Activated naive CD4-positive, alpha-beta T cell treated with anti-CD3 and anti-CD28 coated beads, Interleukin-2, amount 50 U/mL, for 16 hours (primary cell): ENCODE measurements around the gene PCK2.

ENCODE experiments used
- DNase-seq: peaks from one replicate; pipeline ENCODE4 v3.0.0-alpha.2; 2020

Gene PCK2

DNA sequence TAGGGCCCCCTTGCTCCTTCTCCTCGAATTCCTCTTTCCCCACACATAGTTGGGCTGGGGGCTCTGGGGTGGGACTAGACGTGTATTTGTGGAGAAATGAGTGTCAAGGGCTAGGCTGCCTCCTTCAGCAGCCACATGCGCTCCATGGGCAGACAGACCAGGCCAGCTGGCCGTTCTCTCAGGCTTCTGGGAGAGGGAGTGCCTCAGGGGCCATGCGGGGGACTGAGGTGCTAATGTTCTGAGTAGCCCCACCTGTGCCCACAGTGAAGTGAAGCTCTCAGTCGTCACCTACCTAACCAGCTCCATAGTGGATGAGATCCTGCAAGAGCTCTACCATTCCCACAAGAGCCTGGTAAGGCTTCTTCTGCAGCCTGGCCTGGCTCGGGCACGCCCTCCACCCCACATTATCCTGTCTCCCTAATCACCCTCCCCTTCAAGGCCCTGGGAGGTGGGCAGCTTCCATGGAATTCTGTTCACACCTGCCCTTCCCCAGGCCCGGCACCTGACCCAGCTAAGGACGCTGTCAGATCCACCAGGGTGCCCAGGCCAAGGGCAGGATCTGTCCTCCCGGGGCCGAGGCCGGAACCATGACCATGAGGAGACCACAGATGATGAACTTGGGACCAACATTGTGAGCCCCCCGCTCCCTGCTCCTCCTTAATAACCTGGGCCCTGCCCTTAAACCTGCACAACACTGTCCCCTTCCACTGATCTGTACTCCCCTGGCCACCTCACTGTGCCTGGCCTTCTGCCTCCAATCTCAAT lies 31.7 kb upstream of the PCK2 start:
- no peak for DNase-seq

- no peak for DNase-seq
These were observed 30.8 kb upstream of the PCK2 start for GRCh38 chr14:24063263-24063836.

DNA sequence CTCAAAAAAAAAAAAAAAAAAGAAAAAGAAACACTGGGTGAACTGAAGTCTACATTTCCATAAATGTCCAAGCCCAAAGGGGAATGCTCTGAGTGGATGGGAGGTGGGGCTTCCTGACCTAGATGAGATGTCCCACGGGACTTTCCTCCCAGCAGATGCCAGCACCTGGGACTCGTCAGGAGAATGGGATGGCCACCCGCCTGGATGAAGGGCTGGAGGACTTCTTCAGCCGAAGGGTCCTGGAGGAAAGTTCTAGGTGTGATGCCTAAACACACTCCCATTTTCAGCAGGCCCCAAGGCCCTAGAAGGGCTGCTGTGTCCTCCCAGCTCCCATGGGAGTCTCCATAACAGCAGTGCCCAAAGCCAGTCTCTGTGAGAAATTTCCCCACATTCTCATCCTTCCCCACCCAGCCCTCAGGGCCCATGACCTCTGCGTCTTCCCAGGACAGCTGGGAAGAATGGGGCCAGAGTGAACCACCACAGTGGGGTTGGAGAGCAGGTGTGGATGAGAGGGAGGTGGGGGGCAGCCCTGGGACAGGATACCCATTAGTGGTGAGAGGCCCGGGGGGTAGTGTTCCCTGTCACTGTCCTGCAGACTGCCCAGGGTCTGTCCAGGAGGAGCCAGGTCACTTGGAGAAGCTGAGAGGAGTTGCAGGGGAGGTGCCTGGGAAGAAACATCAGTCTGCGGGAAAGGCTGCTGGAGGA lies 29.9 kb upstream of the PCK2 start:
- no peak for DNase-seq

DNA sequence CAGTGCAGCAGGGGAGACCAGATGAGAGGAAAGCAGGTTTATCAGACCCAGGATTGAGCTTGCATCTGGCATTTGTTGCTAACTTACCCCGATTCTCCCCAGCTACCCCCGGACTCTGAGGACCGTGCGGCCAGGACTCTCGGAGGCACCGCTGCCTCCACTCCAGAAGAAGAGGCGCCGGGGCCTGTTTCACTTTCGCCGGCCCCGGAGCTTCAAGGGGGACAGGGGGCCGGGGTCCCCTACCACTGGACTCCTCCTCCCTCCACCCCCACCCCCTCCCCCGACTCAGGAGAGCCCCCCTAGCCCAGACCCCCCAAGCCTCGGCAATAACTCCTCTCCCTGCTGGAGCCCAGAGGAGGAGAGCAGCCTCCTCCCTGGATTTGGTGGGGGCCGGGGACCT lies 29.3 kb upstream of the PCK2 start:
- DNase-seq, result no peak

GRCh38 chr14:24065408-24065807 lies 28.7 kb upstream of the PCK2 start:
- DNase-seq, result no peak

- no peak for DNase-seq
These were observed 27.5 kb upstream of the PCK2 start for GRCh38 chr14:24066496-24067132.

DNA sequence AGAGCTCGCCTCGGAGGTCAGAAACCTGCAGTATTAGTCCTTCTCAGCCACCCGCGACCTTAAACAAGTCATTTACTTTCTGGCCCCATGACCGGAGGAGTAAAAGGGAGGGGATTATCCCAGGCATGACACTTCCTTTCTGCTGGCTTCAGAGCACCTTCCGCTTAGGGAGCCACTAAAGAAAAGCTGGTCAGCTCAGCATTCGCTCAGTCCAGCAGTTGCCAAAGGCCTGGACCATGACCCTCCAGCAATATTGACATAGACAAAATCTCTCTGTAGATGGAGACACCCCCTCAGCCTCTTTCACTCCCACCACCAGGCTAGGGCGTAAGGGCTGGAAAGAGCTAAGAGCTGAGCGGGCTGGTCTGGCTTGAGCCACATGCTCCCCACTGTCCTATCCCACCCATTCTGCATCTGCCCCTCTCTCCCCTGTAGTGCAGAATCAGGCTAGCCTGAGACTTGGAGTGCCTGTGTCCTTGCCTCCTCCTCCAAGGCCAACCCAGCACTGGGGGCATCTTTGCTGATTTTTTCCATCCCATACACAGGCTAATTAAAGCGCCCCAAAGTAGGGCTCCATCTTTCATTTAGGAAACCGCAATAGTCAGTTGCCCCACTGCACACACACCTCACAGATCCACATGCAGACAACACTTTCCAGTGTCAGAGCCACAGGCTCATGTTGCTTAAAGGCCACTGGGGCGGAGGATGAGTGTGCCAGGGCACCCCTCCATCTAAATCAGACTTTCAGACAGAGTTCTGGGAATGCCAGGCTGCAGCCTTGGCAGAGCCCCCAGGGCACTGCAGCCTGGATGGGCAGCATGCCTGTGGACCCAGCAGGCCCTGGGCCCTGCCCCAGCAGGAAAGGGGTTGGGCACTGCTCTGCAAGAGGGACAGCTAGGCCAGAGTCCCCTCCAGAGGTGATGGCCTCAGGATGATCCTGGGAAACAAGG lies 26.7 kb upstream of the PCK2 start:
- no peak for DNase-seq

GRCh38 chr14:24068711-24069410 lies 25.2 kb upstream of the PCK2 start:
- DNase-seq, result no peak

DNA sequence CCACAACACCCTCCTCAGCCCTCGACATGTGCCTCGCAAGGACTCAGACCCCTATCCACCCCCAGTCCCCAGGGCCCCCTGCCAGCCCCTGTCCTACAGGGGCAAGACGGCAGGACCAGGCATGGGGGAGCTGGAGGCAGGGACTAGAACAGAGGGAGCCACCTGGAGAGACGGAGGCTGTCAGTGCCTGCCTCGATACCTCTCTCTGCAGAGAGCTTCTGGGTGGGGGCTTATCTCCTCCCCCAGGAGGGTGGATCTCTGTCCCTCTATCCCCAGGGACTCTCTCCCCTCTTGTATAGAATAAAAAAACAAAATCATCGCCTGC lies 24.7 kb upstream of the PCK2 start:
- no peak for DNase-seq

GRCh38 chr14:24070285-24071143 lies 23.6 kb upstream of the PCK2 start:
- no peak for DNase-seq

DNA sequence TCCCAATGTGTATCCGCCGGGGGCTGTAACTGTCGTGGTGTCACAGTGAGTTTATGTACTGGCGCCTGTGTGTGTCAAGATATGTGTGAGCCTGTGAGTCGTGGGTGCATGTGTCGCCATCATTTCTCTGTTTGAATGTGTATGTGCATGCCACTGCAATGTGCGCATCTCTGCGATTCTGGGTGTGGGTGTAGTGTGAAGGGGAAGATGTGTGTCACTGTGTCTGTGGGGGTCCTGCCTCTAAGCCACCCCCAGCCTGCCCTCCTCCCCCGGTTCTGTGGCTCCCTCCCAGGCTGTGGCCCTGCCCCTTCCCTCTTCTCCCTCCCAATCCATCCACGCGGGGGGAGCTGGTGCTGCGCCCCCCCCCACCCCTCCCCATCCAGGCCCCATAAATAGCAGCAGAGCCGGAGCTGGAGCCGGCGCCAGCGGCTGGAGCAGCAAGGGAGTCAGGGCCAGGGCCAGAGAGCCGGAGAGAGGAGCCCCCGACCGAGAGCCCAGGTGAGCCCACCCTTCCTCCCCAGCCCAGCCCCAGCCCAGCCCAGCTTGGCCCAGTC lies 22.9 kb upstream of the PCK2 start, which contains the start of gene CPNE6:
Gene CPNE6, plus strand, starts transcription at position 419 of the 554 bp plus-strand sequence. CDS start 1,375 bp downstream, outside the sequence.
- DNase-seq, result peak; percentile 37

GRCh38 chr14:24071836-24072430 lies 22.2 kb upstream of the PCK2 start:
- no peak for DNase-seq

DNA sequence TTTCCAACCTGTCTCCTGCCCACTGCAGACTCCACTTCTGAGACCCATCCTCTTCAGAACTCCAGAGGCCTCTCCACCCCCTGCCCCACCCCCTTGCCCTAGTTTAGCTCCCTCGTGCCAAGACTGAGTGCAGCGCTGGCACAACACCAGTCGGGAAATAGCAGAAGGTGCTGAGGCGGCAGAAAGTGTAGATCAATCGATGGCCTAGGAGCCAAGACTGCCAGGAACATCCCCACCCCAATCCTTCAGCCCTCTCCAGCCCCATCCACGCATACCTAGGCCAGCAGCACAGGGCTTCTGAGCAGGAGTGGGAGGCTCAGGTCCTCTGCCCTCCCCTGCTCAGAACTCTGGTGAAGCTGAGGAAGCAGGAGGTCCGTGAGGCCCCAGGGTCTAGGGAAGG lies 21.7 kb upstream of the PCK2 start:
- no peak for DNase-seq

DNA sequence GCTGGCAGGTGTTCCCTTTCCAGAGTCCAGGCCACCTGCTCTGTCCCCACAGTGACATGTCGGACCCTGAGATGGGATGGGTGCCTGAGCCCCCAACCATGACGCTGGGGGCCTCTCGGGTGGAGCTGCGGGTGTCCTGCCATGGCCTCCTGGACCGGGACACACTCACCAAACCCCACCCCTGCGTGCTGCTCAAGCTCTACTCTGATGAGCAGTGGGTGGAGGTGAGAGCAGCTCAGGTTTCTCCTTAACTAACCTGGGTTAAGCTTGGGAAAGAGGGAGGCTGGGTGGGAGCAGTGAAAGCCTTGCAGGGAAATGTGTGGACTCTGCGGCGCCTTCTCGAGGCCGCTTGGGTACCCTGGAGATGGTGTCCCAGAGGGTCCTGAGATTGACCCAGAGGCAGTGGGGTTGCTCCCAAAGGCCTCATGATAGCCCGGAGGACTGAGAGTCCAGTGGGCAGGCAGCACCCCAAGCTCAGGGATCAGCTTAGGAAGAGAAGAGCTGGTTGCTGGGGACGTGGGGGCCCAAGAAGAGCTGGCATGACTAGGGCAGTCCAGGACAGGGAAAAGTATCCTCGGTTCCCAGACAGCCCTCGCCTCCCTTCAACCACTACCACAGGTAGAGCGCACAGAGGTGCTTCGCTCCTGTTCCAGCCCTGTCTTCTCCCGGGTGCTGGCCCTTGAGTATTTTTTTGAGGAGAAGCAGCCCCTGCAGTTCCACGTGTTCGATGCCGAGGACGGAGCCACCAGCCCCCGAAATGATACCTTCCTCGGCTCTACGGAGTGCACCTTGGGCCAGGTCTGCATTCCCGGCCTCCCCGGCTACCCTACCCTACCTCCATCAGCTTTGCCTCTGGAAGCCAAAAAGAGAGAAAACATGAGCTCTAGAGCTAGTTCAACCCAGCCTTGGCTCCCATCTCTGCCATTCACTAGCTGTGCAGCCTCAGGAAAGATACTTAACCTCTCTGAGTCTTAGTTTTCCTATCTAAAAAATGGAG lies 20.9 kb upstream of the PCK2 start:
- no peak for DNase-seq

- no peak for DNase-seq
These were observed 19.3 kb upstream of the PCK2 start for GRCh38 chr14:24074625-24075484.

DNA sequence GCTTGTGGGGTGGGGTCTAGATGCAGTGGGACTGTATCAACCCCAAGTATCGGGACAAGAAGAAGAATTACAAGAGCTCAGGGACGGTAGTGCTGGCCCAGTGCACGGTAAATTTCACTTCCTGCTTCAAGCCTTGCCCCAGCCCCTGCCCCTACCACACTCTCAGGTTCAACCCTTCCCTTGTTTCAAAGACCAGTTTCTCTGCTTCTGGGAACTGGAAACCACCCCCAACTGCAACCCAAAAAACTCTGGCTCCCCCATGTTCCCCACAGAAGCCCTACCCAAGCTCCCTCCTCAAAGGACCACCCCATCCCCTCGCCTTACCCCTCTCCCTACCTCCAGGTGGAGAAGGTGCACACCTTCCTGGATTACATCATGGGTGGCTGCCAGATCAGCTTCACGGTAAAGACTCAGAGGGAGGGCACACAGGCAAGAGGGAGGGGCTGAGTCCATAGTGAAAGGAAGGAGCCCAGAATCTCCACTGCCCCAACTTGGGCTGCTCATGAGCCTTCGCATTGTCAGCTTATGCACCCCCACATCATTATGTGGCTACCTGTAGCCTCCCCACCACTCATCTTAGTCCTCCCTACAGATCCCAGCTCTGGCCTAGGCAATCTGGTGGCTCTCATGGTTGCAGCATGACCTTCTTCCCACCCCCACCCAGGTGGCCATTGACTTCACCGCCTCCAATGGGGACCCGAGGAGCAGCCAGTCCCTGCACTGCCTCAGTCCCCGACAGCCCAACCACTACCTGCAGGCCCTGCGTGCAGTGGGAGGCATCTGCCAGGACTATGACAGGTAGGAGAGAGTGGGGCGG lies 18.4 kb upstream of the PCK2 start:
- no peak for DNase-seq

GRCh38 chr14:24076302-24076601 lies 17.9 kb upstream of the PCK2 start:
- DNase-seq, result no peak
